HS-5 (cell line): Measurements from ENCODE around the gene AIMP1.
"Not testable (repeated sequence)": the region's sequence is repeated elsewhere in the genome, so short reads cannot be mapped to it uniquely, and the experiment has no call there.

Experiments used
- DNase-seq: peaks from one replicate; pipeline ENCODE4 v3.0.0-alpha.2; 2012; ENCODE audit warnings: low read depth

AIMP1 gene

GRCh38 chr4:106351016-106351415 lies 34.7 kb downstream of the AIMP1 start:
- no peak for DNase-seq

GRCh38 chr4:106353786-106354185 lies 37.4 kb downstream of the AIMP1 start:
- no peak for DNase-seq

GRCh38 chr4:106355193-106355592 lies 38.8 kb downstream of the AIMP1 start:
- DNase-seq: no peak

GRCh38 chr4:106358899-106359298 lies 42.5 kb downstream of the AIMP1 start:
- peak; percentile 86 for DNase-seq

GRCh38 chr4:106362086-106362825 lies 45.9 kb downstream of the AIMP1 start:
- no peak for DNase-seq

DNA sequence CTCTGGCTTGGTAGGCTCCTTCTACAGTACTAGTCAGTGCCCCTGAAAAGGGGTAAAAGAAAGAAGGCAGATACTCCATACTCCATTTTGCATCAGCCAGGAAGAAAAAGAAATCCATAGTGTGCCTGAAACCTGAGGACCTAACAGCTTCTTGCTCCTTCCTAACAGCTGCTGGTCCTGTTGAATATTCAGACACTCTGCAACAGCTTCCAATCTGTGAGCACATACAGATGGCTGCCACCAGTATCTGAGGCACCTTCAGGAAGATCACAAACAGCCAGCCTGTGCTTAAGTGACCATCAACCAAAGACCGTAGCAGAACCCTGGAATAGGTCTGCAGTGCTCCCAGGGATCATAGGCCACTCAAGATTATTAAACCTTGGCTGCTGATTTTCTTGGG lies 47.9 kb downstream of the AIMP1 start:
- no peak for DNase-seq

DNA sequence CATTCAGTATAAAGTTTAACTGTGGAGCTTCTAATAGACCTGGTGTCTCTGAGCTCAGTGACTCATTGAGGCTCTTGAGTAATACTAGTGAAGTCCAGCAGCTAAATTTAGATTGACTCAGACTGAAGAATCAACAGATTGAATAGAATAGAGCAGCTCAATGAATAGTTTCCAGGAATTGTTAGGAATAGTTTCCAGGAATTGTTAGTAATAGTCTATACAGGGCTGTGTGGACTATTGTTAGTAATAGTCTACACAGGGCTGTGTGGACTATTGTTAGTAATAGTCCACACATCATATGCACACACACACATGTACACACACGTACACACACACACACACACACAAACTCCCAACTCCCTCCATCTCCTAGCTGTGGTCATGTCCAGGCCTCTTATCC lies 49.3 kb downstream of the AIMP1 start:
- peak; percentile 75 for DNase-seq

DNA sequence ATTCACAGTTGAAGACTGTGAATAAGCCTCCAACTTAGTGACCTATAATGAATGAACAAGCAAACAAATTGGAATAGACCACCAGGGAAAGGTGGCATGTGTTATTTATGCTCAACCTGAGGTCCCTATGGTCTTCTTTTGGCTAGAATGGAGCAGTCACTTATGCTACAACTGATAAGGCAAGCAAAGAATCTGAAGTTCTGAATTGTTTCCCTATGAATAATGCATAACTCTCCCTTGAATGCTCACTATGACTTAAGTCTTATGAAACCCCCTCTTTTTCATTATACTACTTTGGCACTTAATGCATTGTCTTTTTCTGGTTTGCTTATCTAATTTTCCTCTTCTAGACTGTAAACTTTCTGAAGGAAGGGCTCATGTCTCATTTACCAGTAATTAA lies 49.7 kb downstream of the AIMP1 start:
- DNase-seq: peak; percentile 35

GRCh38 chr4:106367072-106367471 lies 50.7 kb downstream of the AIMP1 start:
- DNase-seq: no peak

- no peak for DNase-seq
Observed at GRCh38 chr4:106368678-106369077, 52.3 kb downstream of the AIMP1 start, which contains the start of gene GIMD1. Gene GIMD1, minus strand, starts transcription at chr4:106368778. Its CDS starts 1,343 bp downstream, at chr4:106367435.

DNA sequence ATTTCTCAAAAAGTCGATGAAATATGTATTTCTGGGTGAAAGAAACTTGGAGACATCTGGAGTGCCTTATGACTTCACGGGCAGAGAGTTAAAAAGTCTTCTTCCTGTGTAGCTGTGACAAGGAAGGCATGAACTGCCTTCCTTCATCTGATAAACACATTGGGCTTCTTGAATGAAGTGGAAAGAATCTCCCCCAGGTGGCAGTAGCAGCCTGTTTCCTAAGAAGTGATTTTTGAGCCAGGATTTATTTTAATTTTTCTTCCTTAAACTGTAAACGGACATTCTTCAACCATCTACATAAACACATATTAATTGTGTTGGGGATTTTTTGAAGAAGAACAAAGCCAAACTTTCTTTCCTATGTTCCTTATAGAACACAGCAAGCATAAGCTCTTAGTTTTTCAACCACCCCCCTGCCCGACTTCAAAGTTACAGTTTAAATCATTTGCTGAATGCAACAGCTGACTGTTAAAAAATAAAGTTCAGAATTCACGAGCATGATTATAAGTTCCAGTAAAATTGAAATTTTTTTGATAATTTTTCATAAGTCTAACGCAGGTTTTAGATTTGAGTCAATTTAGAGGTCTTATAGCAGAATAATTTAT lies 53.2 kb downstream of the AIMP1 start:
- peak; percentile 81 for DNase-seq

GRCh38 chr4:106370214-106370613 lies 53.9 kb downstream of the AIMP1 start:
- DNase-seq: no peak

GRCh38 chr4:106371161-106371560 lies 54.8 kb downstream of the AIMP1 start:
- DNase-seq: no peak

GRCh38 chr4:106373026-106373425 lies 56.7 kb downstream of the AIMP1 start:
- no peak for DNase-seq

DNA sequence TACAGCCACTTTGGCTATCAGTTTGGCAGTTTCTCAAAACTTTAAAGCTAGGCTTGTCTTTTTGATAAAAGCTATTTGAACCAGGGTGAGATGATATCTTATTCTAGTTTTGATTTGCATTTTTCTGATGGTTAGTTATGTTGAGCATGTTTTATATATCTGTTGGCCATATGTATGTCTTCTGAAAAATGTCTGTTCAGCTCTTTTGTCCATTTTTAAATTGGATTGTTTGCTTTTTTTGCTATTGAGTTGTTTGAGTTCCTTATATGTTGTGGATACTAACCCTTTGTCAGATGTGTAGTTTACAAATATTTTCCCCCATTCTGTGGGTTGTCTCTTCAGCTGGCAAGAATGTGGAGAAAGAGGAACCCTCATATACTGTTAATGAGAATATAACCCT lies 63.8 kb downstream of the AIMP1 start:
- no peak for DNase-seq

- no peak for DNase-seq
Observed at GRCh38 chr4:106384878-106385277, 68.5 kb downstream of the AIMP1 start.

DNA sequence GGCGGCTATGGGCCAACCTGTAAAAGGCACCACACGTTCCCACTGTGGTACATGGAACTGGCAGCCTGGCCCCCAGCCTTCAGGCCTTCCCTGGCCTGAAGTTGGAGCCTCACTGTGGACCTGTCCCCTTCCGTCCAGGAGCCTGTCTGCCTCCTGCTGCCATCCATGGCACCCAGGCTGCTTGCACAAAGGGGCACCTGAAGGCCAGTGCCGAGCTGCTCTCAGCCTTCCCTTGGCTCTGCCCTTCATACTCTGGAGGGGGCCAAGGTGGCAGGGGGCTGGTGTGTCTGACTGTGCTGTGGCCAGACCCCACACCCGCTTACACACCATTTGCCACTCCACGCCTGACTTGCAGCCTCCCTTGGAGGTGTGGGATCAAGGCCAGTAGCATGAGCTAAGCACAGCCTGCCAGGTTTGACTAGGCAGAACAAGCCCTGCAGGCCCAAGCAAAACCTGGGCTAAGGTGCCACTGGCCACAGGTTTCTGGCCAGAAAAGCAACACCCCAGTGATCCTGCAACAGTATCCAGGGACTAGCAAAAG lies 69.6 kb downstream of the AIMP1 start:
- DNase-seq: no peak

GRCh38 chr4:106395582-106395981 lies 79.2 kb downstream of the AIMP1 start:
- no peak for DNase-seq

- not testable (repeated sequence) for DNase-seq
Observed at GRCh38 chr4:106398898-106399297, 82.5 kb downstream of the AIMP1 start.
